Stimulated activated CD8-positive, alpha-beta memory T cell treated with anti-CD3 and anti-CD28 coated beads, Interleukin-15, amount 100 ng/mL, for 48 hours (primary cell): ENCODE results near the gene SLC35A3.
"Not testable (repeated sequence)": the region's sequence is repeated elsewhere in the genome, so short reads cannot be mapped to it uniquely, and the experiment has no call there.

Experiments used
- DNase-seq, 2 donors: peaks; one replicate each; pipeline ENCODE4 v3.0.0-alpha.2; 2020; ENCODE audit warnings: low read depth in 2 of 2

Gene SLC35A3

DNA sequence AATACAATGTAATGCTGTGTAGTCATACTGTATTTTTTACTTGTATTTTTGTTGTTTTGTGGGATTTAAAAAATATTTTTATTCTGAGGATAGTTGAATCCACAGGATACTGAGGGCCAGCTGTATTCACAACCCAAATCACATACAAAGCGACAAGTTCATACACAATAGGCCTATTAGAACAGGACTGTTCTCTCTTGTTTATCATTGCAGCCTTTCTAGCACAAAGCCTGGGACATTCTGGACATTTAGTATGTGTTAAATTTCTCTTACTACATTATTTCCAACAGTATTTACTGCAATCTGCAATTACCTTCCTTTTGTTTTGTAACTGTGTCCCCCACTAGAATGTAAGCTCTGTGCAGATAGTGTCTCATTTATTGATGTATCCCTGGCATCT is 65.4 kb downstream of the SLC35A3 start:
- DNase-seq: no peak

DNA sequence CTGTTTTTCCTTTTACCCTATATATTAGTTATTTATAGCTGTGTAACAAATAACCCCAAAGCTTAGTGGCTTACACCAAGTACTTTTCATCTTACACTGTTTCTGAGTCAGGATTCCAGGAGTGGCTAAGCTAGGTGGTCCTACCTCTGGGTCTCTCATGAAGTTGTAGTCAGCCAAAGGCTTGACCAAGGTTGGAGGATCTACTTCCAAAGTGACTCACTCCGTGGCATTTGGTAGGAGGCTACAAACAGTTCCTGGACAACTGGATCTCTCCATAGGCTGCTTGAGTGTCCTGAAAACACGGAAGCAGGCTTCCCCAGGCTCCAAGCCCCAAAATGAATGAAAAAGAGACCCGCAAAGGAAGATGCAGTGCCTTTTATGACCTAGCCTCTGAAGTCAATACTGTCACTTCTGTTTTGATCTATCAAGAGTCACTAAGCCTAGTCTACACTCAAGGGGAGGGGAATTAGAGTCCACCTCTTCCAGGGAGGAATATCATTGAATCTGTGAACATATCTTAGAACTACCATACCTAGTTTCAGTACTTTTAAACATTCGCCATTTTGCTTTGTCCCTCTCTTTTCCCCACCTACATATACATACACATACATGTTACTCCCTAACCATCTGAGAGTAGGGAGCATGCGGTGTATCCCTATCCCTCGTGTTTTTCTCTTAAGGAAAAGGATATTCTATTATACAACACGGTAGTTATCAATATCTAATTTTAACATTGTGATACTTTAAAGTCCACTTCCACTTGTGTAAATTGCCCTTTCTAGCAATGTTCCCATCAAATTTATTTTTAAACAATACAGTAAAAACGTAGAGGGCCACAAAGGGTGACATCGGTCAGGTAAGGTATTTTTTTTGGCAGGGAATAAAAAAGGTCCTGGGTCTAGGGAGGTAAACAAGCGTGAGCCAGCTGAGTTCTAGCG is 67.2 kb downstream of the SLC35A3 start:
- DNase-seq: no peak

DNA sequence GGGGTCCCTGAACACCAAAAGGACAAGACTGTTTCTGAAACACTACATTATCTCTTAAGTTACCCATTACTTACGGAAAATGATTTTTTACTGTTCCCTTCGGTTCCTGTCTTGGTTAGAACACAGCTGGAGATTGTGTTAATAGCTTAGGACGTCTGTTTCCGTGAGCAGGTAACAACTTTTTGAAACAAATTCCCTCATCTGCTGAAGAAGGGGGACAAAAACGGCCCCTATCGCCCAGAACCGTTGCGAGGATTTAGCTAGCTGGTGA is 67.8 kb downstream of the SLC35A3 start:
- no peak for DNase-seq

DNA sequence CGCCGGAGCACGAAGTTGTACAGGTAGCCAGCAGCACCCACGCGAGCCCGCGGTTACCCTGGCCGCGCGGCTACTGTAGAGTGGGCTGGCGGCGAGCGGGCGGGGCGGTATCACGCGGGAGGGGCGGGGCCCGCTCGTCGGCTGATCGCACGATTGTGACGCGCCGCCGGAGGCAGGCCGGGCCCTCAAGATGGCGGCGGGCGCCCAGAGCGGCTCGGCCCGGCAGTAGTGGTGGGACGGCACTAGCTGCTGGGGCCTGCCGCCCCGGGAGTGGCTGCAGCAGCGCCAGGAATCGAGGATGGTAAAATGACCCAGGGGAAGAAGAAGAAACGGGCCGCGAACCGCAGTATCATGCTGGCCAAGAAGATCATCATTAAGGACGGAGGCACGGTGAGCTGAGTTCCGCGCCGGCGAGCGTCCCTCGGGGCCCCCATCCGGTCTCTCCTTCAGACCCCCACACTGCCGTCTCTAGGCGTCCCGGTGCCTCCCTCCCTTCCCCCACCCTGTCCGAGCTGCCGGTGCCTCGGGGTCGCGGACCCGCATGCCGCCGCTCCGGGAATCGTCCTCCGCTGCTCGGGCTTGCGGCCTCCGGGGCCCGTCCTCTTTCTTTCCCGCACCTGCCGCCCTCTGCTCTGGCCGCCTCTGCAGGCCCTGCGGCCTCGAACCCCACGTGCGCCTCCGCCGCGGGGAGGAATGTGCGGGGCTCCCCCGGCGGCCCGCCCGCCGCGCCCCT is 68.3 kb downstream of the SLC35A3 start:
- DNase-seq: peak; percentile 88

DNA sequence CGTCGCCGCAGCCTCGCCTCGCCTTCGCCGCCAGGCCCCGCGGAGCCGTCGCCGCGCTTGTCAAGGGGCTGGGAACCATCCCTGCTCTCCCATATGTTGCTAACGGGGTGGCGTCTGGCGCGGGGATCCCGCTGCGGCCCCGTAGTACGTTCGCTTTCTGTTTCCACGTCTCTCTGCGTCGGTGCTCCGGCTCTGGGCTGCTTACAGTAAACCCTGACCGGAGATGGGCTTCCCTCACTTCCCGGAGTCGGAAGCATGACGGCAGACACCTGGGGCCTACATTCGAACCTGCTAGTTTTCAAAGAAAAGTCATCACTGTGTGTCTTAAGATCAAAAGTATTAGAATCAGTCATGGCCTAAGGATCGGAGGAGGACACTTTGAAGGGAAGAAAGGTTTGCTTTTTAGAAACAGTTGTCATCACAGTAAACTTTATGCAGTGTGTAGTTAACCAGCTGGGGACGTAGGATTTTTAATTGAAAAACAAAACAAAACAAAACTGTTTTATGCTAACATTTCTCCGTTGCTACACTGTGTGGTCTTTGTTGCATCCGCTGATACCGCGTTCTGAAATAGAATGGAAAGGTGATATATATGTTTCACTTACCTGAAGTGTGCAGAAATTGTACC is 69.0 kb downstream of the SLC35A3 start:
- peak; percentile 66 to 79 for DNase-seq

DNA sequence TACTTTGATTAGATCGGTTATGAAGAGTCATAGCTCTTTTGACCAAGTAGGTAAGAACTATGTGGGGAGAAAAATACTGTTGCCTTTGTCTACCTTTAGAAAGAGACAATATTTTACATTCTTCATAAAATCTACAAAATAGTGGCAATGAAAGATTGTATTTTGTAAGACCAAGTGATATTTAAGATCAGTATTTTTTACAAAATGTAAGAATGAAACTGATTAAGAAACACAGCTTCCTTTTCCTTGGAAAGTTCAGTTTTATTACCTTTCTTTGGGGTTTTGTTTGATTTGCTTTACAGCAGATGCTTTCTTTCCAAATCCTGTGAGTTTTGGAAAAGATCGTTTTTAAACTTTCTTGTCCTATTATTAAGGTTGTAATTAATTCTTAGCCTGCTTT is 69.8 kb downstream of the SLC35A3 start:
- DNase-seq: no peak

DNA sequence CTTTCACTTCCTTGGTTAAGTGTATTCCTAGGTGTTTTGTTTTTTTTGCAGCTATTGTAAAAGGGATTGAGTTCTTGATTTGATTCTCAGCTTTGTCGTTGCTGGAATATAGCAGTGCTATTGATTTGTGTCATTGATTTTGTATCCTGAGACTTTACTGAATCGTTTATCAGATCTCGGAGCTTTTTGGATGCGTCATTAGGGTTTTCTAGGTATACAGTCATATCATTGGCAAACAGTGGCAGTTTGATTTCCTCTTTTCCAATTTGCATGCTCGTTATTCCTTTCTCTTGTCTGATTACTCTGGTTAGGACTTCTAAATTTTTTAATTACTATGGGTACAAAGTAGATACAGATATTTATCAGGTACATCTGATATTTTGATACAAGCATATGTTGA is 75.4 kb downstream of the SLC35A3 start:
- DNase-seq: no peak

DNA sequence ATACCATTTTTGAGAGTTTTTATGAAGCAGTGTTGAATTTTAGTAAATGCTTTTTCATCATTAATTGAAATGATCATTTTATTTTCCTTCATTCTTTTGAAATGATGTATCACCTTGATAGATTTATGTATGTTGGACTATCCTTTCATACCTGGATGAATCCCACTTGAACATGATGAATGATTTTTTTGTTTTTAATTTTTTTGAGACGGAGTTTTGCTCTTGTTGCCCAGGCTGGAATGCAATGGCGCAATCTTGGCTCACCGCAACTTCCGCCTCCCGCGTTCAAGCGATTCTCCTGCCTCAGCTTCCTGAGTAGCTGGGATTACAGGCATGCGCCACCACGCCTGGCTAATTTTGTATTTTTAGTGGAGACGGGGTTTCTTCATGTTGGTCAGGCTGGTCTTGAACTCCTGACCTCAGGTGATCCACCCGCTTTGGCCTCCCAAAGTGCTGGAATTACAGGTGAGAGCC is 77.5 kb downstream of the SLC35A3 start:
- DNase-seq: not testable (repeated sequence)

DNA sequence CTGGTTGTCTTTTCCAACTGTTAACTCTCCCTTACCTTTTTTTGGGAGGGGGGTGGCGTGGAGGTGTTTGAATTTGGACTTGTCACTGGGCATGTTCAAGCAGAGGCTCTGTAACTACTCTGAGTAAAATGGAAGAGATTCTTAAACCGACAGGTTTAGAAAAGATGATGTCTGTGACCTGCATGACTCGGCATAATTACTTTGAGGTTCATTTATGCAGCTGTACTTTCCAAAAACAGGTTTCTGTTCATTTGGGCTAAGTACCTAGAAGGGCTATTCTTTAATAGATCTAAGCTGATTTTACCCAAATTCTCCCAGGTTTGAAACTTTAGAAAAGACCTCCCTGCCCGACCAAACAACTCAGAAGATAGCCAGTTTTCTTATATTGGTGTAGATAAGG is 80.3 kb downstream of the SLC35A3 start:
- DNase-seq: no peak

DNA sequence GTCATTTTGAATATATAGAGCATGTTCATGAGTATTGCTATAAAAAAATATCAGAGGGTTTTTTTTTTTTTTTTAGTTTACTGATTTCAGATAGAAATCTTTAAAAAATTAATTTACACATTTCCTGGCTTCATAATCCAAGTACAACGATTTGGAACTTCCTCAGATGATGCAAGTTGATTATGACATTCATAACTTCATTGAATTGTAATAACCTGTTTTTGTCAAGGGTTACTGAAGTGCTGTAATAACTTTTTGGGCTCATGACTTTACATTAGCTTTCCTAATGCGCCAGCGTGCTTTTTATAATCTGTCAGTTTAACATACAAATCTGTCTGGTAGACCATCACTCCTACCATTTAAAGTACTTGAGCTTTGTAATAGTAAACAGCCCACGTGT is 81.6 kb downstream of the SLC35A3 start:
- no peak for DNase-seq

DNA sequence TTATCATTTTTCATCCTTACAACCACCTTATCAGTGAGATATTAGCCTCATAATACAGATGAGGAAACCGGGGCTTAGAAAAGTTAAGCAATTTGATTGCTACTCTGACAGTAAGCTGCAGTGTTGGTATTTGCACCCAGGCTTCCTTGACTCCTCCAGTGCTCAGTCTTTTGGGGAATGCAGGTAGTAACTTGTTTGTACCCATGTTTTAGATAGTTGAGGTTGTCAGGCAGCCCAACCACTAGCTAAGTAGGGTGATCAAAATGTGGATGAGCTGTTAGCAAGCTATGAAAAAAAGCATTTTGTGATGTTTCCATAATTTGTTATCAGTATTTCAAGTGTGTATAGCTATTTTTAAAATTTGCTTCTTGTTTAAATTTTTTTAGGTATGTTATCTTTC is 82.1 kb downstream of the SLC35A3 start:
- no peak for DNase-seq

DNA sequence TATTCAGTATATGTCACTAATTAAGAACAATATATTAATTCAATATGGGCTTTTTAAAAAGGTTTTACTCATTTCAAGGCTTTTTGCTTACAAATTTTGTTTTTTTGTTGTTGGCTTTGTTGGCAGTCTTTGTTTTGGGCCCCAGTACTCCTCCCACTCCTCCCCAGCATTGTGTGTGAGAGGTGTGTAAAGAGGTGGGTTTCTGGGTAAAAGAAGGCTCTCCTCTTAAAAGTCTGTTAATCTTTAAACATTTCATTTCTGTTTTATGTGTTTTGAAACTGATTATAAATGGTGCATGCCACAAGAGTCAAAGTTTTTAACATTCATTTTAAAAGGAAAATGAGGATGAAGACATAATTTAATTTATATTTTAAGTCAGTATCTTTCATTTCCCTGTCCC is 83.3 kb downstream of the SLC35A3 start:
- no peak for DNase-seq

DNA sequence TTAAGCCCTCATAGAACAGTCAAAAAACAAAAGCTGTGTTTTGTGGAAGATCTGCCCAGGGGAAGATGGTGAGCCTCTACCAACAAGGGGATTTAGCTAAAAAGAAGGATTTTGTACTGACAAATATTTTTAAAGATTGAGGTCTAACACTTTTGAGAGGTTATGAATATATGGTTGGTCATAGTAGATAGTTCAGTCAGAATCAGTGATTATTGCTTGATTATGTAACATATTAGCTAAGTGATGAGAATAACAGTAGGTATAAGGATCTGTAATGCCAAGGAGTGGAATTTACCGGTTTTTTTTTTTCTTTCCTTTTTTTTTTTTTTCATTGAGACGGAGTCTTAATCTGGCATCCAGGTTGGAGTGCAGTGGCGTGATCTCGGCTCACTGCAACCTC is 83.9 kb downstream of the SLC35A3 start:
- DNase-seq: no peak

DNA sequence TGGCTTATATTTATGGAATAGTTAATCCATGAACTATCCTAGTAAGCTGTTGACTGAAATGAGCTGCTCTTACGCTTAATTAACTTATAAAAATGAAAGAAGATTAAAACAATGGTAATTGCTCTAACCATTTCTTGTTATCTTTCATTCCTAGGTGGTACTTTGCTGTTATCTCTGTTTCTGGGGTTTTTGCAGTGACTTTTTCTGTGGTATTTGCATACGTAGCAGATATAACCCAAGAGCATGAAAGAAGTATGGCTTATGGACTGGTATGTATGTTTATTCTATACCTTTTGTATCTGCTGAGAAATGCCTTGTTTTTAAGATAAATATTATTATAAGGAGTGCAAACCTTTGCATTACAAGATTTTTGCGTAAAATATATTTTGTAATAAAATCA is 91.9 kb downstream of the SLC35A3 start:
- no peak for DNase-seq

DNA sequence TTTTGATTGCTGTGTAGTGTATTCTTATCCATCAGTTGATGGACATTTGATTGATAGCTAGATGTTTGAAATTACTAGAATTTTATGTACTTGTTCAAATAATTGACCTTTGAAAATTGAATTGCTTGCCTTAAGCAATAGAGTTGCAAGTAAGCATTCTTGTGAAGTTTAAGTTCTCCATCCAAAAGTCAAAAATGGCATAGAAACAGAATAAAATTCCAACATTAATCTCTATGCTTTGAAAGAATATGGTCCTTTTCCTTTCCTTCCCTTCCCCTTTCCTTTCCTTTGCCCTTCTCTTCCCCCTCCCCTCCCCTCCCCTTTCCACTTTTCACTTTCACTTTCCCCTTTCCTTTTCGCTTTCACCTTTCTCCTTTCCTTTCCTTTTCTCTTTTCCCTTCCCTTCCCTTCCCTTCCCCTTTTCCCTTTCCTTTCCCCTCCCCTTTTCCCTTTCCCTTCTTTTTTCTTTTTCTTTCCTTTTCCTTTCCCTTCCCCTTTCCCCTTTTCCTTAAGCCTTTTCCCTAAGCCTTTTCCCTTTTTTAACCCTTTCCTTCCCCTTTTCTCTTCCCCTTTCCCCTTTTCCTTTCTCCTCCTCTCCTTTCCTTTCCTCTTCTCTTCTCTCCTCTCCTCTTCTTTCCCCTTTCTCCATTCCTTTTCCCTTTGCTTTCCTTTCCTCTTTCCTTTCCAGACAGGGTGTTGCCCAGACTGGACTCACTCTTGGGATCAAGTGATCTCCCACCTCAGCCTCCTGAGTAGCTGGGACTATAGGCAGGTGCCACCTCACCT is 95.6 kb downstream of the SLC35A3 start:
- no peak for DNase-seq

DNA sequence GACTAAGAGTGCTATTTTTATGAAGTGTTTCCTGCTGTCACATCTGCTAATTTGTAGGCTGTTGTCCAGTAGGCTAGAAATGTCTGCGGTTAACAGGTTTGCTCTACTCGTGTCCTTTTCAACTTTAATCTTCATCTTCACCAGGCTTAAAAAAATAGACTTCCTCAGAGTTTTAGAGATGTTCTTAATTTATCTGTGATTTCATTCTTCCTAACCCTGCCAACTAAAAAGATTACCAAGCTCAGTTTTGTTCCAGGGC is 96.1 kb downstream of the SLC35A3 start:
- no peak for DNase-seq

DNA sequence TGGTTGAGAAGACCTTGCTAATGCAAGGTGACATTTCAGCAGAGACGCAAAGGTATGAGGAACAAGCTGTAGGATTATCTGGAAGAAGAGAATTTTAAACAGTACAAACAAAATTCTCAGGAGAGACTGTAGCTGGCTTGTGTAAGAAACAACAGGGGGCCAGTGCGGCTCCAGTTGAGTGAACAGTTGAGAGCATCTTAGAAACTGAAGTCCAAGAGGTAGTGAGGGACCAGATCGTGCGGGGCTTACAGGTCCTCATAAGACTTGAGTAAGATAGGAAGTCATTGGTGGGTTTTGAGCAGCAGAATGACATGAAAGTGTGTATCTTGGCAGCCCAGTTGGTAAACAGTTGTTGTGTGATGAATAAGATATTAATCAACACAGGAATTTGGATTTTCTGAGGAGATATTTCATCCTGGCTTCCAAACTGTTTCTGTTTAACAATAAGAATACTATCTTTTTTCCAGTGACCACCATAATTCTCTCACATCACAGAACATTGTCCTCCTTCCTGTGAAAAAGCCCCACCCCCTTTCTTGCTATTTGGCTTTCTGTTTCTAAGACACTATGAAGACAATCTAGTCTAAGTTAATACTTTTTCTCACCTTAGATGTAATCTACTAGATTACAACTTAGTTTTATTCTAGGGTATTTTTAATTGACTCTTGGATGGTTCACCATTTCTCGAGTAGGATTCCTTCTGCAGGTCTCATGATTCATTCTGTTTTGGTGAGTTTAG is 100.6 kb downstream of the SLC35A3 start:
- no peak for DNase-seq

DNA sequence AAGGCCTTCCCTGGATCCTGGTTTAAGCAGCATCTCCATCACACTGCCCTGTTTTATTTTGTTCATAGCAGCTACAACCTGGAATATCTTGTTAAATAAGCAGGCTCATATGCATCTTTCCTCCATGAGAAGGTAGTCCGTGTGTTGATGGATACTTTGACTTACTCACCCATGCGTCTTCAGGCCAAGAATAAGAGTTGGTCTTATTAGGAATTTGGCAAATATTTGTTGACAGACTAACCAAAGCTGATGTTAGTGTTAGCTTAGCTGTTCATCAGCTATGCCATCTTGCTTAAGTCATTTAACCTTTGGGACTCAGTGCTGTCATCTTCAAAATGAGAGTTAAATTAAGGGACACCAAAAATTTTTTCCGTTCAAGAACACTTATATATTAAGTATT is 103.7 kb downstream of the SLC35A3 start:
- no peak for DNase-seq

DNA sequence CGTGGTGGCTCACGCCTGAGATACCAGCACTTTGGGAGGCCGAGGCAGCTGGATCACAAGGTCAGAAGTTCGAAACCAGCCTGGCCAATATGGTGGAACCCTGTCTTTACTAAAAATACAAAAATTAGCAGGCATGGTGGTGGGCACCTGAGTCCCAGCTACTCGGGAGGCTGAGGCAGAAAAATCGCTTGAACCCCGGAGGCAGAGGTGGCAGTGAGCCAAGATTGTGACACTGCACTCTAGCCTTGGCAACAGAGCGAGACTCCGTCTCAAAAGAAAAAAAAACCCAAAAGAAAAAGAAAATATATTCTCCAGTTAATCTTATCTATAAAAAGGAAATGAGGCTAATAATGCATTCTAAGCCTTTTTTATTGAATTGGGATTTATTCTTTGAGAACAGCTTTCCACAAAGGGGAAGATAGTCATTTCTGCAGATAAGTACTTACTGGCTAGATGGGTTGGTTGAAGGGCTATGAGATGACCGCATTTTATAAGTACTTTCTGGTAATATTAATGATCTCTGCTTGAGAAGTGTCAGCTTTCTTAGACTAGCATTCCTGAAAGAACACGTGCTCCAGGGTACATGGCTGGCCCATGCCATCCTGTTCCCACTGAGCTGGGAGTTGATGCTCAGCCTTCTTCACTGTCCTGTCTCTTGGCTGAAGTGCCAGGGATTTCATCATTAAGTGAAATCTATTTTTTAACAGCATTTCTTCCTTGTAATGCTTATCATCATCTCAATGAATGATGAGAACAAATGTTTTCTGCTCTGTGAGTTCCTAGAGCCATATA is 105.0 kb downstream of the SLC35A3 start:
- no peak for DNase-seq

DNA sequence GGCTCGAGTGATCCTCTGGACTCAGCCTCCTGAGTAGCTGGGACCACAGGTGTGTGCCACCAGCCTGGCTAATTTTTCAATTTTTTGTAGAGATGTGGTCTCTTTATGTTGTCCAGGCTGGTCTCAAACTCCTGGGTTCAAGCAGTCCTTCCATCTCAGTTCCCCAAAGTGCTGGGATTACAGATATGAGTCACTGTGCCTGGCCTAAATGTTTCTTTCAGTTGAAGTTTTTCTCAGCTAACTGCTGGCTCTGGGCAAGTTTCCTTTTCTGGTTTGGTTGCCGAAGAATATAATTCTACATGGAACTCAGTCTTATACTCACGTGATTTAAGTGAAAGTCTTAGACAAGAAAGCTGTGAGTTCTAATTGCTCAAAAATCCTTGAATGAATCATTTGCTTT is 106.0 kb downstream of the SLC35A3 start:
- no peak for DNase-seq

DNA sequence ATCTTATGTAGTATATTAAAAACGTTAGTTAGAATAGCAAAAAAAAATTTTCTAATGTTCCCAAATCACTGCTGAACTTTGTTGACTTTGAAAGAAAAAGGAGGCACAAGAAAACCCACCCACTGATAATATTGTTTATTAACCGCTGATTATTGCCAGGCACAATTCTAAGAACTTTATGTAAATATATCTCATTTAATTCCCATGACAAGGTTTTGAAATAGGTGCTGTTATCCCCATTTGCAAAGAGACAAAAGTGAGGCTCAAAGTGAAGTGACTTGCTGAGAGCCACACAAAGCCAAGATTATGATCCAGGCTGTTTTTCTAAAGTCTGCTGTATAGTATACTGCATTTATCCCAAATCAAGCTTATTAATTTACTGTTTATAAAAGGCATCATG is 106.5 kb downstream of the SLC35A3 start:
- no peak for DNase-seq
